K562 (cell line): Measurements from ENCODE around the gene SCN4A. TPM values are rescaled to one million over a fixed set of nuclear protein-coding genes. Genes with fewer than 3 reads are reported as not detected.

ENCODE experiments used
- BHLHE40 ChIP-seq: IDR thresholded peaks from 2 replicates; pipeline ENCODE4 v1.6.1; 2011; ENCODE audit warnings: low read length, improper control_type of control experiment
- EP400 ChIP-seq: fragments of 450-650 bp; IDR thresholded peaks from 2 replicates; pipeline ENCODE4 v1.6.1; 2017; ENCODE audit warnings: antibody characterized with exemption, mild to moderate bottlenecking, moderate library complexity
- L3MBTL2 ChIP-seq: fragments of 450-650 bp; IDR thresholded peaks from 2 replicates; pipeline ENCODE4 v1.6.1; 2016; ENCODE audit warnings: mild to moderate bottlenecking, moderate library complexity
- NFRKB ChIP-seq: fragments of 450-650 bp; IDR thresholded peaks from 2 replicates; pipeline ENCODE4 v1.6.1; 2016; ENCODE audit warnings: low read depth
- NR2C1 ChIP-seq, 2 experiments: fragments of 450-650 bp; IDR thresholded peaks; 2 replicates each; pipeline ENCODE4 v1.6.1; 2017; ENCODE audit warnings: mild to moderate bottlenecking in 2 of 2, antibody characterized with exemption in 1 of 2, inconsistent platforms in 1 of 2, missing compliant biosample characterization in 1 of 2, missing genetic modification characterization in 1 of 2
- NR2C2 ChIP-seq, 2 experiments: fragments of 200-800 bp in 1 of 2; sonication (Bioruptor generic) in 1 of 2; sonication (generic) in 1 of 2; formaldehyde crosslinking in 1 of 2; IDR thresholded peaks; 2 replicates each; pipeline versions ENCODE4 v1.6.1 to v1.8.0; 2016 to 2022; ENCODE audit warnings: mild to moderate bottlenecking in 1 of 2, missing compliant biosample characterization in 1 of 2, missing genetic modification characterization in 1 of 2, missing genetic modification reagents in 1 of 2
- PHF8 ChIP-seq: fragments of 200-600 bp; sonication (generic); IDR thresholded peaks from 2 replicates; pipeline ENCODE4 v1.6.1; 2012; ENCODE audit warnings: mixed run types, mild to moderate bottlenecking, inconsistent platforms, low read length, moderate library complexity, borderline replicate concordance
- POLR2G ChIP-seq: fragments of 200-400 bp; formaldehyde crosslinking; IDR thresholded peaks from 2 replicates; pipeline ENCODE4 v1.6.1; 2017; ENCODE audit warnings: low read depth, mild to moderate bottlenecking, antibody characterized with exemption, low read length, moderate library complexity
- RBM39 ChIP-seq: fragments of 200-400 bp; formaldehyde crosslinking; optimal IDR thresholded peaks from 2 replicates; pipeline ENCODE3; 2018; ENCODE audit warnings: low read depth, low read length
- SOX6 ChIP-seq: fragments of 450-650 bp; IDR thresholded peaks from 2 replicates; pipeline ENCODE4 v1.6.1; 2014; ENCODE audit warnings: mild to moderate bottlenecking
- TBL1XR1 ChIP-seq, 2 experiments: IDR thresholded peaks; 2 replicates each; pipeline ENCODE4 v1.6.1; 2012; ENCODE audit warnings: improper control_type of control experiment in 2 of 2, low read length in 2 of 2, mild to moderate bottlenecking in 1 of 2
- ZFP1 ChIP-seq: fragments of 450-650 bp; formaldehyde crosslinking; IDR thresholded peaks from 2 replicates; pipeline ENCODE4 v1.4.0; 2020; ENCODE audit warnings: mild to moderate bottlenecking, mixed read lengths
- ZSCAN32 ChIP-seq: fragments of 450-650 bp; formaldehyde crosslinking; IDR thresholded peaks from 2 replicates; pipeline ENCODE4 v1.4.0; 2020; ENCODE audit warnings: mild to moderate bottlenecking, moderate library complexity
- polyA plus RNA-seq, 8 experiments: library from polyadenylated mRNA; depleted of rRNA in 4 of 8; stranded (reverse) in 5 of 8; unstranded in 3 of 8; fragments of >200 nt; fragmentation: Nextera tagmentation in 2 of 8; fragmentation: Illumina TruSeq in 1 of 8; extraction: Ambion mirVana in 2 of 8; extraction: Trizol in 1 of 8; gene quantifications; 2 replicates each; pipeline versions ENCODE4 v1.2.1 to v1.2.3, GENCODE V29; 2011 to 2014; ENCODE audit warnings: inconsistent platforms in 1 of 8, missing spikeins in 1 of 8
- total RNA-seq, 7 experiments: library from RNA; depleted of rRNA in 6 of 7; stranded (reverse); fragments of >200 nt in 6 of 7; fragmentation: Illumina TruSeq in 2 of 7; extraction: Trizol in 2 of 7; gene quantifications; 2 replicates each; pipeline versions ENCODE4 v1.2.1 to v1.2.3, GENCODE V29; 2011 to 2021; ENCODE audit warnings: low replicate concordance in 1 of 7
- TF ChIP-seq, protein P1 (sequence below): fragments of 250-450 bp; sonication (Bioruptor Pico); IDR thresholded peaks from 2 replicates; pipeline ENCODE4 v1.5.0; 2022; ENCODE audit warnings: mild to moderate bottlenecking
- TF ChIP-seq, protein P2 (sequence below): fragments of 450-650 bp; IDR thresholded peaks from 2 replicates; pipeline ENCODE4 v1.6.1; 2016
- TF ChIP-seq, protein P3 (sequence below): sonication (generic); formaldehyde crosslinking; IDR thresholded peaks from 2 replicates; pipeline ENCODE4 v1.9.0; 2022; ENCODE audit warnings: mild to moderate bottlenecking, missing genetic modification reagents
- TF ChIP-seq, protein P4 (sequence below), 2 experiments: fragments of 450-650 bp; conservative IDR thresholded peaks; 2 replicates each; pipeline ENCODE4 v1.6.1; 2017; ENCODE audit warnings: mild to moderate bottlenecking in 2 of 2, moderate library complexity in 2 of 2
- TF ChIP-seq, protein P5 (sequence below): fragments of 200-800 bp; sonication (Bioruptor generic); IDR thresholded peaks from 2 replicates; pipeline ENCODE4 v1.6.1; 2017; ENCODE audit warnings: missing genetic modification characterization, missing compliant biosample characterization

SCN4A gene
- total and polyA plus RNA-seq, 9 of the 15 experiments (the other 6 are each of a cell fraction or from before 2014, with no cell fraction given), result 0.29 to 2.6 (median 1.4) TPM

DNA sequence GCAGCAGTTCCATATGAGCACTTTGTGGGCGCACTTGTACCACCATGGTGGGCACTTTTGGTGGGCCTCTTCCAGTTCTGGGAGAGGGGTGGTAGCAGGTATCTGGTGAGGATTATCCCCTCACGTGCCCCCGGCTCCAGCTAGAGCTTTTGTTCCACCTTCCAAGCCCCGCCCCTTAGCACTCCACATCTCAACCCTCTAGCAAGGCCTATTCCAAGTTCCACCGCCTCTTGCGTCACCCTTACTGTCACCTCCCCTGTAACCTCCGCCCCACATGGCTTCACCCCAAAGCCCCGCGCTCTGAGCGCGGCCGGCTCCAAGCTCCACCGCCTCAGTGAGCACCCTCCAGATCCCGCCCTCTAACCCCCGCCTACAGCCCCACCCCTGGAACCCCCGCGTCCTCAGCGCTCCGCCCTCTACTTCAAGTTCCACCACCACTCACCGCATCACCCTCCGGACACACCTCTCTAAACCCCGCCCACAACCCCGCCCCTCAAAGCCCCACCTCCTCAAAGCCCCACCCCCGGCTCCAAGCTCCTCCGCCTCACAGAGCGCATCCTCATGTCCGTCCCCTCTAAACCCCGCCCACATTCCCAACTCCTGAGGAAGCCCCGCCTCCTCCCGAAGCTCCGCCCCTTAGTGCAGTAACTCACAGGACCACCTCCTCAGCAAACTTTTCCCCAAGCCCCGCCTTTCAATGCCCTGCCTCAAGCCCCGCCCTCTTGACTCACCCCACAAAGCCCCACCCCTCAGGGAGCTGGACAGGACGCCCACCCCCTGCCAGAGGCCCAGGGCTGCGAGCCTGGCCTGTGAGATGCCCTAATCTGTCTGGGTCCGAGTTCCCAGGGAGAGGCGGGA is 11.1 kb downstream of the SCN4A start (continued):
- TF ChIP-seq NR2C1 (IDR thresholded peaks at IDR 0.05) (no peak), NR2C1 (tag; IDR thresholded peaks at IDR 0.05) (0 out of 2 replicates have a peak, but pooled peaks have one; percentile 29), RBM39 (no peak), POLR2G (peak; percentile 41), TBL1XR1 (IDR thresholded peaks at IDR 0.05; ENCODE audit: low read length in 2 of 2) (no peak), EP400 (peak; percentile 74), NFRKB (0 out of 2 replicates have a peak, but pooled peaks have one; percentile 6), PHF8 (peak; percentile 23; the same call in 1 of the 2 replicates), SOX6 (peak; percentile 62), L3MBTL2 (peak; percentile 49; the same call in 1 of the 2 replicates), ZSCAN32 (CRISPR knock-in tag) (0 out of 2 replicates have a peak, but pooled peaks have one; percentile 38), NR2C2 (CRISPR knock-in tag; IDR thresholded peaks at IDR 0.05) (no peak), NR2C2 (tag; IDR thresholded peaks at IDR 0.05) (peak; percentile 54; the same call in 1 of the 2 replicates), ZFP1 (CRISPR knock-in tag) (no peak), BHLHE40 (peak; percentile 91)
- TF ChIP-seq, protein P1, sequence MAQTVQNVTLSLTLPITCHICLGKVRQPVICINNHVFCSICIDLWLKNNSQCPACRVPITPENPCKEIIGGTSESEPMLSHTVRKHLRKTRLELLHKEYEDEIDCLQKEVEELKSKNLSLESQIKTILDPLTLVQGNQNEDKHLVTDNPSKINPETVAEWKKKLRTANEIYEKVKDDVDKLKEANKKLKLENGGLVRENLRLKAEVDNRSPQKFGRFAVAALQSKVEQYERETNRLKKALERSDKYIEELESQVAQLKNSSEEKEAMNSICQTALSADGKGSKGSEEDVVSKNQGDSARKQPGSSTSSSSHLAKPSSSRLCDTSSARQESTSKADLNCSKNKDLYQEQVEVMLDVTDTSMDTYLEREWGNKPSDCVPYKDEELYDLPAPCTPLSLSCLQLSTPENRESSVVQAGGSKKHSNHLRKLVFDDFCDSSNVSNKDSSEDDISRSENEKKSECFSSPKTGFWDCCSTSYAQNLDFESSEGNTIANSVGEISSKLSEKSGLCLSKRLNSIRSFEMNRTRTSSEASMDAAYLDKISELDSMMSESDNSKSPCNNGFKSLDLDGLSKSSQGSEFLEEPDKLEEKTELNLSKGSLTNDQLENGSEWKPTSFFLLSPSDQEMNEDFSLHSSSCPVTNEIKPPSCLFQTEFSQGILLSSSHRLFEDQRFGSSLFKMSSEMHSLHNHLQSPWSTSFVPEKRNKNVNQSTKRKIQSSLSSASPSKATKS (CRISPR knock-in tag), result no peak
- TF ChIP-seq, protein P2, sequence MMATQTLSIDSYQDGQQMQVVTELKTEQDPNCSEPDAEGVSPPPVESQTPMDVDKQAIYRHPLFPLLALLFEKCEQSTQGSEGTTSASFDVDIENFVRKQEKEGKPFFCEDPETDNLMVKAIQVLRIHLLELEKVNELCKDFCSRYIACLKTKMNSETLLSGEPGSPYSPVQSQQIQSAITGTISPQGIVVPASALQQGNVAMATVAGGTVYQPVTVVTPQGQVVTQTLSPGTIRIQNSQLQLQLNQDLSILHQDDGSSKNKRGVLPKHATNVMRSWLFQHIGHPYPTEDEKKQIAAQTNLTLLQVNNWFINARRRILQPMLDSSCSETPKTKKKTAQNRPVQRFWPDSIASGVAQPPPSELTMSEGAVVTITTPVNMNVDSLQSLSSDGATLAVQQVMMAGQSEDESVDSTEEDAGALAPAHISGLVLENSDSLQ, result peak; percentile 58; the same call in 1 of the 2 replicates
- TF ChIP-seq, protein P3, sequence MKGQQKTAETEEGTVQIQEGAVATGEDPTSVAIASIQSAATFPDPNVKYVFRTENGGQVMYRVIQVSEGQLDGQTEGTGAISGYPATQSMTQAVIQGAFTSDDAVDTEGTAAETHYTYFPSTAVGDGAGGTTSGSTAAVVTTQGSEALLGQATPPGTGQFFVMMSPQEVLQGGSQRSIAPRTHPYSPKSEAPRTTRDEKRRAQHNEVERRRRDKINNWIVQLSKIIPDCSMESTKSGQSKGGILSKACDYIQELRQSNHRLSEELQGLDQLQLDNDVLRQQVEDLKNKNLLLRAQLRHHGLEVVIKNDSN (CRISPR knock-in tag), result 0 out of 2 replicates have a peak, but pooled peaks have one; percentile 46
- TF ChIP-seq, protein P4, sequence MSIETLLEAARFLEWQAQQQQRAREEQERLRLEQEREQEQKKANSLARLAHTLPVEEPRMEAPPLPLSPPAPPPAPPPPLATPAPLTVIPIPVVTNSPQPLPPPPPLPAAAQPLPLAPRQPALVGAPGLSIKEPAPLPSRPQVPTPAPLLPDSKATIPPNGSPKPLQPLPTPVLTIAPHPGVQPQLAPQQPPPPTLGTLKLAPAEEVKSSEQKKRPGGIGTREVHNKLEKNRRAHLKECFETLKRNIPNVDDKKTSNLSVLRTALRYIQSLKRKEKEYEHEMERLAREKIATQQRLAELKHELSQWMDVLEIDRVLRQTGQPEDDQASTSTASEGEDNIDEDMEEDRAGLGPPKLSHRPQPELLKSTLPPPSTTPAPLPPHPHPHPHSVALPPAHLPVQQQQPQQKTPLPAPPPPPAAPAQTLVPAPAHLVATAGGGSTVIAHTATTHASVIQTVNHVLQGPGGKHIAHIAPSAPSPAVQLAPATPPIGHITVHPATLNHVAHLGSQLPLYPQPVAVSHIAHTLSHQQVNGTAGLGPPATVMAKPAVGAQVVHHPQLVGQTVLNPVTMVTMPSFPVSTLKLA (conservative IDR thresholded peaks at IDR 0.05), result peak in 1 of 2 experiments; percentile 75; a peak in 3 of 4 replicates
- TF ChIP-seq, protein P5, sequence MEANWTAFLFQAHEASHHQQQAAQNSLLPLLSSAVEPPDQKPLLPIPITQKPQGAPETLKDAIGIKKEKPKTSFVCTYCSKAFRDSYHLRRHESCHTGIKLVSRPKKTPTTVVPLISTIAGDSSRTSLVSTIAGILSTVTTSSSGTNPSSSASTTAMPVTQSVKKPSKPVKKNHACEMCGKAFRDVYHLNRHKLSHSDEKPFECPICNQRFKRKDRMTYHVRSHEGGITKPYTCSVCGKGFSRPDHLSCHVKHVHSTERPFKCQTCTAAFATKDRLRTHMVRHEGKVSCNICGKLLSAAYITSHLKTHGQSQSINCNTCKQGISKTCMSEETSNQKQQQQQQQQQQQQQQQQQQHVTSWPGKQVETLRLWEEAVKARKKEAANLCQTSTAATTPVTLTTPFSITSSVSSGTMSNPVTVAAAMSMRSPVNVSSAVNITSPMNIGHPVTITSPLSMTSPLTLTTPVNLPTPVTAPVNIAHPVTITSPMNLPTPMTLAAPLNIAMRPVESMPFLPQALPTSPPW (CRISPR knock-in tag), result peak; percentile 79
